Small intestine (tissue), 7 donors: ENCODE results near the gene FBXW8. TPM values are rescaled to one million over a fixed set of nuclear protein-coding genes. Genes with fewer than 3 reads are reported as not detected.

Source experiments
- DNase-seq, 2 donors: peaks; one replicate each; pipeline versions ENCODE4 v3.0.0 to v3.0.0-alpha.2; 2013
- FAIRE-seq: peaks from 2 replicates; lab custom pipeline; 2012; peaks lifted over from hg19 to GRCh38; lab: Jason Lieb, UNC
- H3K27ac ChIP-seq, 3 donors: one replicate each; pipeline ENCODE4 v1.5.1; 2013; ENCODE audit warnings: low read length in 2 of 3, mild to moderate bottlenecking in 2 of 3, control low read depth in 1 of 3, inconsistent platforms in 1 of 3, low read depth in 1 of 3, moderate library complexity in 1 of 3
- H3K27me3 ChIP-seq, 3 donors: one replicate each; pipeline ENCODE4 v1.6.1; 2013; ENCODE audit warnings: low read length in 3 of 3, inconsistent platforms in 1 of 3; ENCODE audit not compliant: control insufficient read depth in 3 of 3, insufficient read depth in 3 of 3
- H3K36me3 ChIP-seq, 3 donors: one replicate each; pipeline ENCODE4 v1.6.1; 2013; ENCODE audit warnings: low read length in 3 of 3, inconsistent platforms in 1 of 3, low read depth in 1 of 3, mild to moderate bottlenecking in 1 of 3, moderate library complexity in 1 of 3; ENCODE audit not compliant: control insufficient read depth in 3 of 3, insufficient read depth in 2 of 3
- H3K4me1 ChIP-seq, 3 donors: one replicate each; pipeline ENCODE4 v1.6.1; 2013; ENCODE audit warnings: low read length in 2 of 3, inconsistent platforms in 1 of 3, low read depth in 1 of 3, mild to moderate bottlenecking in 1 of 3, moderate library complexity in 1 of 3; ENCODE audit not compliant: control insufficient read depth in 3 of 3, insufficient read depth in 2 of 3
- H3K4me3 ChIP-seq, 3 donors: one replicate each; pipeline ENCODE4 v1.5.1; 2013; ENCODE audit warnings: low read length in 3 of 3, control low read depth in 1 of 3, inconsistent platforms in 1 of 3, low read depth in 1 of 3, mild to moderate bottlenecking in 1 of 3, moderate library complexity in 1 of 3
- H3K9me3 ChIP-seq, 2 donors: one replicate each; pipeline ENCODE4 v1.6.1; 2013; ENCODE audit warnings: low read depth in 1 of 2, low read length in 1 of 2; ENCODE audit not compliant: control insufficient read depth in 2 of 2, insufficient read depth in 1 of 2
- WGBS, 3 donors: extraction: QIAGEN DNeasy Blood & Tissue Kit; methylation state at CpG; one replicate each; pipeline ENCODE4 v1.1.7; 2013; 5-methylcytosine and 5-hydroxymethylcytosine counted together
- polyA plus RNA-seq, 4 donors: library from polyadenylated mRNA; stranded (reverse) in 3 of 4; unstranded in 1 of 4; fragments of 200-250 nt in 3 of 4; fragments of 120-200 nt in 1 of 4; gene quantifications; one replicate each; pipeline versions ENCODE4 v1.2.1 to v1.2.3, GENCODE V29; 2013
- donor health status: healthy with polysubstance abuse.
- donor health status: control.
- donor health status: control.
- donor health status: Bipolar disorder and iron deficiency.
- donor health status: healthy.

Gene FBXW8
- polyA plus RNA-seq, 4 donors, result 1.1 to 13.1 (median 3.5) TPM

GRCh38 chr12:116933091-116933490, 22.3 kb downstream of the FBXW8 start:
- no peak for FAIRE-seq
- 67 to 87% (median 76%) methylated on average over 2 of the region's 2 CpGs for WGBS, 3 donors
- Histone ChIP-seq H3K27ac (no peak overlapping the region), H3K9me3 (no peaks in the 10 kb centered on the region), H3K4me3 (no peak overlapping the region), H3K27me3 (no peaks in the 10 kb centered on the region), H3K36me3 (peaks cover 3 to 14% (median 3%) of the 10 kb centered on the region in 3 donors), H3K4me1 (no peaks in the 10 kb centered on the region)
- no peak for DNase-seq

- no peaks in the 10 kb centered on the region for H3K4me1 ChIP-seq
- no peak overlapping the region for H3K27ac ChIP-seq
- WGBS, 3 donors, result 86 to 91% (median 90%) methylated on average over 3 of the region's 3 CpGs
- FAIRE-seq (no peak), DNase-seq (no peak)
- no peak overlapping the region for H3K4me3 ChIP-seq
- no peaks in the 10 kb centered on the region for H3K27me3 ChIP-seq
- no peaks in the 10 kb centered on the region for H3K9me3 ChIP-seq
- peaks cover 3 to 10% (median 6%) of the 10 kb centered on the region in 3 donors for H3K36me3 ChIP-seq
Observed at GRCh38 chr12:116933512-116934246, 22.9 kb downstream of the FBXW8 start.

- Histone ChIP-seq H3K9me3 (no peaks in the 10 kb centered on the region), H3K4me3 (no peak overlapping the region), H3K27ac (no peak overlapping the region), H3K27me3 (no peaks in the 10 kb centered on the region), H3K36me3 (peaks cover 1 to 8% (median 6%) of the 10 kb centered on the region in 3 donors), H3K4me1 (no peaks in the 10 kb centered on the region)
- no peak for FAIRE-seq
- WGBS, 3 donors, result 65 to 81% (median 69%) methylated on average over 4 of the region's 4 CpGs
- no peak for DNase-seq
Observed at GRCh38 chr12:116934908-116935705, 24.4 kb downstream of the FBXW8 start.

- DNase-seq (no peak), FAIRE-seq (no peak)
- WGBS, 3 donors, result 23 to 61% (median 44%) methylated on average over 1 of the region's 1 CpG
- Histone ChIP-seq H3K4me1 (no peaks in the 10 kb centered on the region), H3K4me3 (no peak overlapping the region), H3K9me3 (peaks cover 0 to 12% of the 10 kb centered on the region in 2 donors), H3K27ac (no peak overlapping the region), H3K27me3 (no peaks in the 10 kb centered on the region), H3K36me3 (peaks cover 1 to 10% (median 6%) of the 10 kb centered on the region in 3 donors)
Observed at GRCh38 chr12:116937640-116938039, 26.9 kb downstream of the FBXW8 start.

GRCh38 chr12:116939734-116940133, 29.0 kb downstream of the FBXW8 start:
- H3K4me3 ChIP-seq, result no peak overlapping the region
- H3K36me3 ChIP-seq, result peaks cover 0 to 16% (median 3%) of the 10 kb centered on the region in 3 donors
- H3K27me3 ChIP-seq, result no peaks in the 10 kb centered on the region
- peaks cover 0 to 25% of the 10 kb centered on the region in 2 donors for H3K9me3 ChIP-seq
- H3K27ac ChIP-seq, result no peak overlapping the region
- DNase-seq (no peak), FAIRE-seq (no peak)
- H3K4me1 ChIP-seq, result no peaks in the 10 kb centered on the region
- 87 to 97% (median 94%) methylated on average over 3 of the region's 3 CpGs for WGBS, 3 donors

GRCh38 chr12:116941188-116941587, 30.4 kb downstream of the FBXW8 start:
- WGBS, 3 donors, result 97 to 98% (median 97%) methylated on average over 5 of the region's 5 CpGs
- Histone ChIP-seq H3K27ac (no peak overlapping the region), H3K4me3 (no peak overlapping the region), H3K27me3 (no peaks in the 10 kb centered on the region), H3K9me3 (peaks cover 0 to 25% of the 10 kb centered on the region in 2 donors), H3K4me1 (no peaks in the 10 kb centered on the region), H3K36me3 (peaks cover 3 to 21% (median 3%) of the 10 kb centered on the region in 3 donors)
- FAIRE-seq (no peak), DNase-seq (no peak)

- WGBS, 3 donors, result 87 to 88% (median 87%) methylated on average over 6 of the region's 6 CpGs
- DNase-seq (no peak), FAIRE-seq (no peak)
- no peaks in the 10 kb centered on the region for H3K4me1 ChIP-seq
- H3K9me3 ChIP-seq, result peaks cover 0 to 25% of the 10 kb centered on the region in 2 donors
- H3K36me3 ChIP-seq, result peaks cover 3 to 28% (median 5%) of the 10 kb centered on the region in 3 donors
- no peak overlapping the region for H3K4me3 ChIP-seq
- no peak overlapping the region for H3K27ac ChIP-seq
- H3K27me3 ChIP-seq, result no peaks in the 10 kb centered on the region
Observed at GRCh38 chr12:116943419-116944372, 32.9 kb downstream of the FBXW8 start.
